Stimulated activated CD8-positive, alpha-beta memory T cell treated with anti-CD3 and anti-CD28 coated beads, Interleukin-15, amount 100 ng/mL, for 48 hours (primary cell): ENCODE measurements around the gene IRAK1.

Experiments used
- DNase-seq, 2 donors: peaks; one replicate each; pipeline ENCODE4 v3.0.0-alpha.2; 2020; ENCODE audit warnings: low read depth in 2 of 2

Gene IRAK1

DNA sequence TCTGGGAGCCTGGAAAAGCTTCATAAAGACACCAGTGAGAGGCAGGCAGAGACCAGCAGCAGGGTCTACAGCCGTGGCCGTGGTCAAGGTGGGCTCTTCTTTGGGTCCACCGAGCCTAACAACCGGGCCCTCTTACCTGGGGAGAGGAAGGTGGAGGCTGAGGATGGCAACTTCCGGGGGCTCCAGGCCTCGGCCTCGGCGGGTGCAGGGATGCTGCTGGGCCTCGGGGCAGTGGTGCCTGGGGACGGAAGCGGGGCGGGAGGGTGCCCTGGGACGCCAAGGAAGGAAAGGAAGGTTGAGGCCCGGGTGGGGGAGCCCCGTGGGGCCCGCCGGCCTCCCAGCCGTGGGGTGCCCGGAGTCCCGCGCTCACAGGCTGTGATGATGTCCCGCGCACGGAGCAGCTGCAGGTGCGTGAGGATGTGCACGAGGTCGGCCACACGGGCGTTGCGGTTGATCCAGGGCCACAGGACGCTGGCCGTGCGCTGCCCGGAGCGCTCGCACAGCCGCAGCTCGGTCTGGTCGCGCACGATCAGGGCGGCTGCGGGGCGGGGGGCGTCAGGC is 561 bp downstream of the IRAK1 start:
- DNase-seq: no peak

DNA sequence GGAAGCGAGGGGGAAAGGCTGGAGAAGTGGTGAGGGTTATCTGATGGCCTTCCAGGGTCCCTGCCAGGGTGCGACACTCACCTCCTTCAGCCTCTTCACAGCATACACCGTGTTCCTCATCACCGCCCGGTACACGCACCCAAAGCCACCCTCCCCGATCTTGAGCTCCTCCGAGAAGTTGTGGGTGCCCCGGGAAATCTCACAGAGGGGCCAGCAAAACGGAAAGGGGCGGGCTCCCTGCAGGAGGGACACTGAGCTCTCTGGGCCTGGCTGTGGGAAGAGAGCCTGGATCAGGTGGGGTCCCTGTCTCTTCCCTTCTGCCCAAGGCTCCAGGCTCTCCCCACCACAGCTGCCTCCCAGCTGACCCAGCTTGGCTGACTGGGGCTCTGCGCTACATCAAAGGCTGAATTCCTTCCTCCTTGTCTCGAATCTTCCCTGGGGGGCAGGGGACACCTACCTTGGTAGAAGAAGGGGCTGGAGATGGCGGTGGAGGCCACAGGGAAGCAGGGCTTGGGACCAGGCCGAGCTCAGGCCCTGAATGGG is 1.1 kb downstream of the IRAK1 start:
- DNase-seq: no peak

DNA sequence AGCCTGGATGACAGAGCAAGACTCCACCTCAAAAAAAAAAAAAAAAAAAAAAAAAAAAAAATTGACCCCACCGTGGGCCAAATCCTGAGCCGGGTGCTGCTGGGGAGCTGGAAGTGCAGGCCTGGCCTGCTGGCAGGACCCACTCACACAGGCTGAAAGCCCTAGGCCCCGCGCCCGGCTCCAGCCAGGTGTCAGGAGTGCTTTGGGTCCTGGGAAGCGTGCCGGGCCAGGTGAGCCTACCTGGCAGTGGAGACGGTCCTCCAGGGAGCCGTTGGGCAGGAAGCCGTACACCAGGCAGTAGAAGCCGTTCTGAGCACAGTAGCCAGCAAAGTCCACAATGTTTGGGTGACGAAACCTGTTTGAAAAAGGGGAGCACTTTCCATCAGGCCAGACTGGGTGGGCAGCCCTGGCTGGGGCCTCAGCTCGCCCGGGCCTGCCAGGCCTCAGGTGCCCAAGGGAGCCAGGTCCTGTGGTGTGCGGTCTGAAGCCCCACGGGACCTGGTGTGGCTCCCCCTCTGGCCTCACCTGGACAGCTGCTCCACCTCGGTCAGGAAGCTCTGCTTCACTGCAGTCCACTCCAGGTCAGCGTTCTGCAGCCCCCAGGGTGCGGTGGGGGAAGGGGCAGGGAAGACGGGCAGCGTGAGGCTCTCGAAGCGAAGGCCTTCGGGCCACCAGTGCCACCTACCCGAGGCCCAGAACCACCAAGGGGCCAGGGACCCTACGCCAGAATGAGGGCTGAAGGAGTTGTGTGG is 1.8 kb downstream of the IRAK1 start:
- DNase-seq: no peak

DNA sequence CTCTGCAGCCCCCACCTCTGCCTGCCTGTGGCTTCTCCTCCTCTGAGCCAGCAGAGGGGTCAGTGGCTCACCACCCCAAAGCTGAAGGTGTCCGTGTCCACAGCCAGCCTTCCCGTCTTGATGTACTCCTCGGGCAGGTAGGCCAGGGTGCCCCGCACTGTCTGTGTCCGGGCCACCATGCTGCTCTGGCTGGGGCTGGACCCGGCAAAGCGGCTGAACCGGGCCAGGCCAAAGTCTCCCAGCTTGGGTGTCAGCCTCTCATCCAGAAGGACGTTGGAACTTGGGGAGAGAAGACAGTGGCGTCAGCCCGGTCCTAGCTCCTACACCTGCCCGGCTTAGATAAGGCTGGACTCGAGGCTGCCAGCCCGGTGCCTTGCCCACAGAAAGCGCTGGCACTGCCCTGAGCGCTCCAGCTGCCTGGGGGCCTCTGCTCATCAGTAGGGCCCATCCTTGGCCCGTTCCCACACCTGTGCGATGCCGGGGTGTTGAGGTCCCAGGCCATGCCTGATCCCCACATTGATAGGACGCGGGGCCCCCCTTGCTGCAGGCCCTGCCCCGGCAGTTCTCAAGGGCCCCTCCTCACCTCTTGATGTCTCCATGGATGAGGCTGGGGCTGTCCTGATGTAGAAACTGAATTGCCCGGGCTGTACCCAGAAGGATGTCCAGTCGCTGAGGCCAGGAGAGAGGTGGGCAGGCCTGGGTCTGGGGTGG is 3.2 kb downstream of the IRAK1 start:
- DNase-seq: no peak

DNA sequence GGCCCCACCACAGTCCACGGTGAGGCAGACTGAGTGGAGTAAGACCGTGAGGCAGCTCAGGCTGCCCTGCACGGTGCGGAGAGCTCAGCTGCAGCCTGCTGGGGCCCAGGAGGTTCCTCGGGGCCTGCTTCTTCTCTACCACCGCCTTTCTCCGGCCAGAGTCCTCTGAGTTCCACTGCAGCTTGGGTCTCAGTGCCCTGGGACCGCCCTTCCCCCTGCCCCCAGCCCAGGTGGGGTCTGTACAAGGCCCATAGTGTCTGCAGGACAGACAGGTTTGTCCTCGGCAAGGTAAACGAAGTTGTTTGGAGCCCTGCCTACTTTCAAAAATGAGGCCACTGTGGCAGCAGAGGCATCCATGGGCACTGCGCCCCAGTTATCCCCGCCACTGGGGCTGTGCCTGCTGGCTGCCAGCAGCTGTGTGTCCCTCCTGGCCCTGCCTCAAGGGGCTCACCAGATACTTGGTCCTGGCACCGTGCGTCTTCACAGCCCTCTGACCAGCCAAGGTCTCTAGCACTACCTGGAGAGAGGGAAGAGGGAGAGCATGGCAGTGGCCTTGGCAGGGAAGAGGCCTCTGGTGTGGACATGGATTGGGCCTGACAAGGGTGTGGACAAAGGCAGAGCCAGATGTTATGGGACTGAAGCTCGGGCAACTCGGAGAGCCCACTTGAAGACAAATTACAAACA is 4.0 kb downstream of the IRAK1 start:
- no peak for DNase-seq

DNA sequence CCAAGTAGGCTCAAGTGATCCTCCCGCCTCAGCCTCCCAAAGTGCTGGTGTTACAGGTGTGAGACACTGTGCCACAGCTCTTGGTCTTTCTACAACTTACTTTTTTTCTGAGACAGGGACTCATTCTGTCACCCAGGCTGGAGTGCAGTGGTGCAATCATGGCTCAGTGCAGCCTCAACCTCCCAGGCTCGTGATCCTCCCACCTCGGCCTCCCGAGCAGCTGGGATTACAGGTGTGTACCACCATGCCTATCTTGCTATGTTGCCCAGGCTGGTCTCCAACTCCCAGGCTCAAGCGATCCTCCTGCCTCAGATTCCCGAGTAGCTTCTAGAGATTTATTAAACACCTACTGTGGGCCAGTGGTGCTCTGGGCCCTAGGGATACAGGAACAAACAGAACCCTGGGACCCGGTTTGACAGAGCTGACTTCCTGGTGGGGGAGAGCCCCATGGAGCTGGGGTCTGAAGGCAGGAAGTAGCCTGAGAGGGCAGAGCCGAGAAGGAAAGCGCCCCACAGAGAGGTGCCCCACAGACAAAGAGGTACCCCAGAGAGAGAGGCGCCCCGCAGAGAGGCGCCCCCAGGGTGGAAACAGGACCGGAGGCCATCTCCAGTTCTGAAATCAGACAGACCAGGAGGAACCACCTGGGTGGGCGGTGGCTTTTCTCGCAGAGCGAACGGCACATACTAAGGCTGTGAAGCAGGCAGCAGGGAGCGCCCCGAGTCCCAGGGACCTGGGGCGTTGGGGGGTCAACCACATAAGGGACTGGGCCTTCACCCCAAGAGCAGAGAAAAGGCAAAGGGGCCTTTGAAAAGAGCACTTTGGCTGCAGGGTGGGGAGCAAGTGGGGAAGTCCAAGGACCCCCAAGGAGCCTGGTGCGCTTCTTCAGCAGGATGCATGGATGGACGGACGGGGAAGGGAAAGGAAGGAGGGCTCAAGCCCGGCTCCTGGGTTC is 5.0 kb downstream of the IRAK1 start:
- DNase-seq: no peak

DNA sequence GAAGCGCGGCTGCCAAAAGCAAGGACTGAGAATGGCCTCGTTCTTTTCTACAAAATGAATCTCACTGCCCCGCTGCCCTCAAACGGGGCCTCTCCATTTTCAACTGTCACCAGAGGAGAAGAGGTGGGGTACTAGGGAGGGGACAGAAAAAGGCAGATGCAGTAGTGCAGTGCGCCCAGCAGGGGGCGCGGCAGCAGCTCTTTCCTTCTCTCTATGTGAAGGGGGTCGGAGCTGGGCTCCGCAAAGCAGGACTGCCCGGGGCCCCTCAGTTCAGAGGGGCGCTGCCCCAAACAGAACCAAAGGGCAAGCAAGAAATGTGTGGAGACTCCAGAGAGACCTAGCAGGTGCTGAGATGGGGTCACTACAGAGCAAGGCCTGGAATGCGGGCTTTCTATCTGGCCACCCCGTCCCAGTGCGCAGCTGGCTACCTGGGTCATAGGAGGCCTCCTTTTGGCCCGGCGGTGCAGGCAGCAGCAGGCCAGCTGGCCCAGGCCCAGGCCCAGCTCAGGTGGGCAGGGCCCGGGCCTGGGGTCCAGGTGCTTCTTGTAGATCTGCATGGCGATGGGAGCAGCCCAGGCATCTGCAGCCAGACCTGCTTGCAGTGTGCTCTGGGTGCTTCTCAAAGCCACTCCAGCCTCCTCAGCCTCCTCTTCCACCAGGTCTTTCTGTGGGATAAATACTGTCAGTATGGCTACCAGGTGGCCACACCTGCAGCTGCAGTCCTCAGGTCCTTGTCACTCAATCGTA is 5.9 kb downstream of the IRAK1 start:
- no peak for DNase-seq

DNA sequence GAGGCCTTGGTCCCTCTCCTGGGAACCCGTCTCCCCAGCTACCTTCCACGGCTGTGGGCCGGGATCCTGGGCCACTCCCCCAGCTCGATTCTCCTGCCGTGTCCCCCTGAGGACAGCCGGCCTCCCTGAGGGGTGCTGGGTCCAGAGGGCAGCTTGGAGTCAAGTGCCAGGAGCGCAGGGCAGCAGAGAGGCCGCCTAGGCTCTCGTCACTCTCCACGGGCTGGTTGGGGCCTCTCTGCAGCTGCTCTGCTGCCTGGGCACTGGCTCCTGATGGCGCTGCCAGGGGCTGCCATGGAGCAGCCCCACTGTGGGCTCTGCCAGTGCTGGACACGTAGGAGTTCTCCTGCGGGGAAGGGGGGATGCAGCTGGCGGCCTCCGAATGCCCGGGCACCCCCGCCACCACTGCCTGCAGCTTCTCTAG is 6.7 kb downstream of the IRAK1 start:
- DNase-seq: no peak

DNA sequence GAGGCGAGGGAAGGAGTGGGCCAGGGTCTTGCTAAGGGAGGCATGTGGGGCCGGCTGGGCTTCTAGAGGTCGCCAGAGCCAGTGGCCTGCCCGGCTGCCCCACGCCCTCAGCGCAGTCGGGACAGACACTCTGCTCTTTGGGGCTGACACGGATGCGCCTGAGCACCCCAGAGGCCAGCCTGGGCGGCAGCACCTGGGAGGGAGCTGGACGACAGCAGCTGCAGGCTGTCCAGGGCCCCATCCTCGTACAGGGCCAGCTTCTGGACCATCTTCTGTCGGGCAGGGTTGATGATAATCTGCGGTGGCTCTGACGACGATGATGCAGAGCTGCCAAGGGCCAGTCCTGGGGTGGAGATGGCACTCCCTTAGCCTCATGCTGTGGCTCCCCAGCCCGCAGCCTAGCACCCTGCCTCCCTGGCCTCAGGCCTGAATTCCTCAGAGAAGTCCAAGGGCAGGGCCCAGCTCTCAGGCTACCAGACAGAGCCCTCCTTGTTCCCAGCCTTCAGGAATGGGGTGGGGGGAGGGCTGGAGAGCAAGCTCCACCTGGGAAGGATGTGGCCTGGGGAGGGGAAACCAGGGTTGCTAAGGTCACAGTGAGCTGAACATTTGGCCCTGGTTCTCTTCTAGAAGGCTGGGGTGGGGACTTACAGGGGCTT is 7.2 kb downstream of the IRAK1 start:
- DNase-seq: no peak

DNA sequence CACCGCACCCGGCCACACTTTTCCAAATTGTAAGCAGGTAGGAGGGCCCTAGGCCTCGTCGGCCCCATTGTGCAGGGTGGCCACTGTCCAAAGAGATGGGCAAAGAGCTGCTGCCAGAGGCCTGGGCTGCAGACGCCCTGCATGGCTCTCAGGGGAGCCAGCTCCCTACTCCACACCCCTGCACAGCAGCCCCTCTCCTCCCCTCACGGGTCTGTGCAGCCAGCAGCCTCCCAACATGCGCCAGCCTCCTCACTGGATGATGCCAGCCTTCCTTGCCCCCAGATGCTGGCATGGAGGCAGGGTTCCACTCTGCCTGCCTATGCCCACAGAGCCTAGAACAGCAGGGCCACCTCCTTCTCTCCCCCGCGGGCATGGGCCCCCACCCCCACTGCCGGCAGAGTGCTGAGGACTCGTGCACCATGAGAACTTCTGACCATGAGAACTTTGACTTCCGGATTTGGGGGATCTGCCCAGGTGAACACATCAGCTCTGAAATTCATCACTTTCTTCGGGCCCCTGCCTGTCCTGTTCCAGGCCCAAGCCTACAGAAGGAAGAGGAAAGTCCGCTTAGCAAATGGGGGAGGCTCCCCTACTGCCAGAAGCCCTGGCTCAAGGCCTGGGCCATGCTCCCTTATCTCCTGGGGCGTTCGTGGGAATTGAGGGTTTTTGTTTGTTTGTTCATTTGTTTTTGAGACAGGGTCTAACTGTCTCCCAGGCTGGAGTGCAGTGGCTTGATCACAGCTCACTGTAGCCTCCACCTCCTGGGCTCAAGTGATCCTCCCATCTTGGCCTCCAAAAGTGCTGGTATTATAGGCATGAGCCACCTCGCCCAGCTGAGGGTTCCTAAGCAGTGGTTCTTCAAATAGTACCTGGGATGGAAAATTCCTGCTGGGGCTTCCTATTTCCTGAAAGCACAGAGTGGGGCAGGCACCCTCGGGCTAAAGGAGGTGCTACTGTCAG is 8.0 kb downstream of the IRAK1 start:
- DNase-seq: no peak

DNA sequence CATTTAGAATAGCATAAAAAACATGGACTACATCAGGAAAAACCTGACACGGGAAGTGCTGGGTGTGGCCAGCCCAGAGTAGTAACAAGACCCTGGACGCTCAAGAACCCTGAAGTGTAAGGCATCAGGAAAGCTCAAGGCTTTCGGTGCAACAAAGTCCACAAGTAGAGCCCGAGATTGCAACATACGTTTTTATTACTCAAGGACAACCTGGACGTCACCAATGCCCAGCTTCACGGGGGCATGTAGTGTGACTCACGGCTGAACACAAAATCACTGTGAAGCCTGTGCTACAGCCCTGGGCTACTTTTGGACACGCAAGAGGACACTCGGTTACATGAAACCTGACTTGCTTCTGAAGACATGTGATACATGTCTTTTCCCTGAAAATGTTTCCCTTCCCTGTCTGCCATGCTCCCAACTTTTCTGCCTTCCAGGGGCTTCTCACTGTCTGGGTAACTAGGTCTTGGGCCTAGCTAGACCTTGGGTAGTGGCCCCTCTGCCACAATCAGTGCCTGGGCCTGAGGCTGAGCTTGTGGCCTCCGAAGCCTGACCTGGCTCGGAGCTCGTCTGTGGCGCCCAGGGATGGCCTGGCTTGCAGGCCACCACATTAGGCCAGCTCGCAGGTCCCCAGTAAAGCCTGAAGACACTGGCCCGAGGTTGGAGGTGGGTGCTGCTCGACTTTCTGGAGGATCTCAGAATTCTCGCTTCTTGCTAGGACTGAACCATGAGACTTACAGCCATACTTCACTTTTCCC is 9.2 kb downstream of the IRAK1 start:
- no peak for DNase-seq

DNA sequence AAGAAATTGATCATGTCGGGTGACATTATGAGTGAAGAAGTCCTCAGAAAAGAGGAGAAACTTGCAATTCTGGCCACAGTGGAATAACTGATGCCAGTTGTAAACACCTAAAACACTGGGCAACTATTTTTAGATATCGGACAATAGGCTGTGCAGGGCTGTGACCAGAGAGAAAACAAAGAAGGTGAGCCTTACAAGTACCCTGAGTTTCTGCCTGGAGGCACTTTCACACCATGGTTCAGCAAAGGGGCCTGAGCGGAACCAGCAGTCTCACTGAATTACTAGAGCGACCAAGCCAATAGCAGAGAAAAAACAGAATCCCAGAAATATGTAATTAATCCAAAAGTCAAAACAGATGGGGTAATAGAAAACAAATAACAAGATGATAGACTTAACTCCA is 11.2 kb downstream of the IRAK1 start:
- DNase-seq: no peak

DNA sequence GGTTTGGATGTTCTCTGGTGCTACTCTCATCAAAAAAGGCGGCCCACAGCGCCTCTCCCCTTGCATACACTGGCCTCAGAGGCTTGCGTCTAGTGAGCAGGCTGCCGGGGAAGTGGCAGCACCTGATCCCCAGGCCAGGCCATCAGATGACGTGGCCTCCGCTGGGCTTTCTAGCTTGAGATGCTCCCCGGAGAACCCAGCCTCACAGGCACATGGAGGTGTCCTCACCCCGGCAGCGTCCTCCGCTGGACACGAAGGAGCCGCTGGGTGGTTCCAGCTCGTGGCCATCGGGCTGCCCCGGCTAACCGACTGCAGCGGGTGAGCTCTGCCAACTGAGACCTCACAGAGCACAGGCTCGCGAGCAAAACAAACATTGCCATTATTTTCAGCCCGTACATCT is 12.8 kb downstream of the IRAK1 start:
- no peak for DNase-seq

DNA sequence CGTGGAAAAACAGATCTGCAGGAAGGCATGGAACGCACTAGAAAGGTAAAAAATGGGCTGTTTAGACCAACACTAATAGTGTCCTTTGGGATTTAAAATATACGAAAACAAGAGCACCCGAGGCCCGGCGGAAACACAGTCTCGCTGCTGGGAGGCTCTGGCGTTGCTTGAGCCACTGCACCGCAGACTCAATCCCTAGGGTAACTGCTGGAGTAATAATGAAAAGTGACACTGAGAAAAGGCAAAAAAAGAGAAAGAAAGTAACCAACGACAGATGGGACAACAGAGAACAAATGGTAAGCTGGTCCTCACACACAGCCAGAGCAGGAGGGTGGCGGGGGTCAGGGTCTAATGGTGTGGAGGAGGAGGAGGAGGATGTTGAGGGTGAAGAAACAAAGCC is 15.4 kb downstream of the IRAK1 start:
- DNase-seq: no peak

DNA sequence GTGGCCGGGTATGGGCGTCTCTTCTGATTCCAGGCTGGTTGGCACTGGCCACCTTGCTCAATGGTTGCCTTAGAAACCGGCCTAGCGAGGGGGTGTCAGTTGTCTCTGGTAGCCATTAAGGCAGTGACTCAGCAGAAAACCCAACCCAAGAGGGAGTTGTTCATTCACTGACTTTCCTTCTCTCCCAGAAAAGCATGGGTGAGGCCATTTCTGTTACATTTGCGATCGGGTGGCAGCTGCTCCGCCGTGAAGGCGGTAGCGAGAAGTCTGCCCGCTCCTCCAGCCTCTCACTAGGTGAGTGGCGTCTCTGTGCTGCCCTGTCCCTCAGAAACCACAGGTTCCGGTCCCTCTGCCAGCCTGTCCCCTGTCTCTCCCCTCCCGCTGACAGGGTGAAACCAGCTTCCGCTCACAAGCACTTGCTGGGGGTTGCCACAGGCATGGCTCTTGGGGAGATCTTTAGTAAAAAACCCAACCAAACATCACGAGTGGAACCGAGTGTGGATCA is 17.4 kb downstream of the IRAK1 start:
- no peak for DNase-seq

DNA sequence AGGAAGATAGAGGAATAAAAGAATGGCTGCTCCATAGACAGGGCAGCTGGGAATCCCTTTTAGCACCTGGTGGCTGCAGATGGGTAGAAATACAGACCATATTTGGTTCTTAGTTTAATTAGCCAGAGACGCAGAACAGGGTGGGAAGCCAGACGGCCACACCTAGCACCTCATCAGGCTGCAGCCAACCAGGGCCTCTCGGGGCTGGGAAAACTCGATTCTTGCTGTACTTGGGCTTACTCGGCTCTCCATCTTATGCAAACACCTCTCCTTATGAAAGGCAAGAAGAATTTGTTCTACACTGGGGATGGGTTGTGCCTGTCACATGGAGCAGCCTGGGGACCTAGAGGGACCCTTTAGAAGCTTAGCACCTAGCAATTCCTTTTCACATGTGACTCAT is 19.7 kb downstream of the IRAK1 start:
- DNase-seq: no peak

DNA sequence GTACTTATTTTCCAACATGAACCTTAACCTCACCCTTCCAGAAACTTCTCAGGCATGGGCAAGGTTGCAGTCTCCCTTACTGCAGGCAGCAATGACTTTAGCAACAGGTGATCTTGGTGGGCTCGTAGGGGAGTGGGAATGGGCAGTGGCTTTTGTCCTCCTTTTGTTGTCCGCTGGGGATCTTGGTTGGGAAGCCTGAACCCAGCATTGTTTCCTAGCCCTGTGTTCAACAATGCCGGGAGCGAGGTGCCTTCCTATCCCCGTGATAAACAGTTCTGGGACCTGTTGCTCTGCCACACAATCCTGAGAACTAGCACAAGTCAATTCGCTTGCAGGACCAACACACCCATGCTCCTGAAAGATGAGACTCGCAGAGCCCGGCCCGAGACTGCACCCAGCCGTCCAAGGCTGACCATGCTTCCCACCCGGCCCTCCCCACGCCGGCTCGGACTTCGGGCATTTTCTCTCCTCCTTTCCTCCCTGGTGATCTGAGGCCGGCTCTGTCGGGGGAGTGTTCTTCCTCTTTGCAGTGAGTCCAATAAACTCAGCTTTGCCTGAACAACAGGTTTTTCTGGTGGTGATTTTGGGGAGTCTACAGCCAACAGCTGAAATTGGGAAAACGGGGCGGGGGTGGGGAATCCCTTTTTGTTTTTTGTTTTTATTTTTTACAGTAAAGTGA is 20.2 kb downstream of the IRAK1 start:
- DNase-seq: no peak
